Measurements from ENCODE around the gene SPTBN4. TPM values are rescaled to one million over a fixed set of nuclear protein-coding genes. Genes with fewer than 3 reads are reported as not detected.

The SPTBN4 gene
- polyA plus RNA-seq: not detected

GRCh38 chr19:40466985-40467734 is at the start of gene SPTBN4:
SPTBN4 (plus strand) TSS chr19:40467001; CDS start chr19:40472622, 5,621 bp downstream.
- H3K4me1 Mint-ChIP-seq: peaks cover 10 to 21% (median 17%) of the 10 kb centered on the region in 3 donors

GRCh38 chr19:40417643-40417981 is 49.2 kb upstream of the SPTBN4 start:
- H3K4me1 Mint-ChIP-seq: peaks cover 8 to 11% (median 11%) of the 10 kb centered on the region in 3 donors
- H3K27me3 Mint-ChIP-seq: no peaks in the 10 kb centered on the region
- H3K9me3 Mint-ChIP-seq: no peaks in the 10 kb centered on the region
- peak overlapping the region in 1 of 4 donors; percentile 89 for H3K4me3 Mint-ChIP-seq
- H3K27ac Mint-ChIP-seq: no peak overlapping the region
- no peaks in the 10 kb centered on the region for H3K36me3 Mint-ChIP-seq

More at GRCh38 chr19:40466985-40467734, at the start of gene SPTBN4:
- H3K4me3 Mint-ChIP-seq: peak within 1 kb of the TSS; percentile 64 to 91 (median 84)
- no peaks in the 10 kb centered on the region for H3K36me3 Mint-ChIP-seq
- no peaks in the 10 kb centered on the region for H3K9me3 Mint-ChIP-seq
- peaks cover 5% of the 10 kb centered on the region for H3K27me3 Mint-ChIP-seq
- H3K27ac Mint-ChIP-seq: peak within 1 kb of the TSS; percentile 53 to 88 (median 73)

GRCh38 chr19:40418040-40418439 is 48.8 kb upstream of the SPTBN4 start:
- no peaks in the 10 kb centered on the region for H3K9me3 Mint-ChIP-seq
- H3K27me3 Mint-ChIP-seq: no peaks in the 10 kb centered on the region
- peak overlapping the region in 2 of 4 donors; percentile 80 to 89 for H3K4me3 Mint-ChIP-seq
- H3K27ac Mint-ChIP-seq: peak overlapping the region in 1 of 3 donors; percentile 60
- H3K4me1 Mint-ChIP-seq: peaks cover 8 to 11% (median 11%) of the 10 kb centered on the region in 3 donors
- no peaks in the 10 kb centered on the region for H3K36me3 Mint-ChIP-seq

GRCh38 chr19:40419066-40419612 is 47.7 kb upstream of the SPTBN4 start:
- Mint-ChIP-seq H3K27ac (peak overlapping the region in 2 of 3 donors; percentile 44 to 45), H3K27me3 (no peaks in the 10 kb centered on the region), H3K36me3 (no peaks in the 10 kb centered on the region), H3K9me3 (no peaks in the 10 kb centered on the region), H3K4me3 (peak overlapping the region in 3 of 4 donors; percentile 6 to 80 (median 46)), H3K4me1 (peaks cover 8 to 12% (median 11%) of the 10 kb centered on the region in 3 donors)

GRCh38 chr19:40419780-40420179 is 47.0 kb upstream of the SPTBN4 start:
- Mint-ChIP-seq H3K36me3 (no peaks in the 10 kb centered on the region), H3K4me1 (peaks cover 8 to 17% (median 16%) of the 10 kb centered on the region in 3 donors), H3K4me3 (peak overlapping the region in 3 of 4 donors; percentile 46 to 80 (median 78)), H3K27me3 (no peaks in the 10 kb centered on the region), H3K27ac (peak overlapping the region in 1 of 3 donors; percentile 44), H3K9me3 (no peaks in the 10 kb centered on the region)

GRCh38 chr19:40420451-40420765 is 46.4 kb upstream of the SPTBN4 start:
- Mint-ChIP-seq H3K4me1 (peaks cover 8 to 18% (median 18%) of the 10 kb centered on the region in 3 donors), H3K9me3 (no peaks in the 10 kb centered on the region), H3K4me3 (peak overlapping the region; percentile 80 to 91 (median 89)), H3K27ac (peak overlapping the region; percentile 84 to 88 (median 85)), H3K36me3 (no peaks in the 10 kb centered on the region), H3K27me3 (no peaks in the 10 kb centered on the region)

- Mint-ChIP-seq H3K4me1 (peaks cover 14 to 21% (median 18%) of the 10 kb centered on the region in 3 donors), H3K27me3 (no peaks in the 10 kb centered on the region), H3K4me3 (peak overlapping the region; percentile 80 to 91 (median 89)), H3K27ac (peak overlapping the region; percentile 84 to 88 (median 85)), H3K9me3 (no peaks in the 10 kb centered on the region), H3K36me3 (no peaks in the 10 kb centered on the region)
These were observed 45.7 kb upstream of the SPTBN4 start for GRCh38 chr19:40420766-40421765.

- H3K27ac Mint-ChIP-seq: peak overlapping the region; percentile 43 to 85 (median 74)
- no peaks in the 10 kb centered on the region for H3K36me3 Mint-ChIP-seq
- no peaks in the 10 kb centered on the region for H3K9me3 Mint-ChIP-seq
- H3K27me3 Mint-ChIP-seq: no peaks in the 10 kb centered on the region
- H3K4me3 Mint-ChIP-seq: peak overlapping the region in 3 of 4 donors; percentile 60 to 87 (median 80)
- peaks cover 18 to 22% (median 20%) of the 10 kb centered on the region in 3 donors for H3K4me1 Mint-ChIP-seq
These were observed 44.6 kb upstream of the SPTBN4 start for GRCh38 chr19:40421993-40422747.

- no peaks in the 10 kb centered on the region for H3K36me3 Mint-ChIP-seq
- peaks cover 18 to 26% (median 18%) of the 10 kb centered on the region in 3 donors for H3K4me1 Mint-ChIP-seq
- peak overlapping the region in 2 of 3 donors; percentile 43 to 74 for H3K27ac Mint-ChIP-seq
- H3K4me3 Mint-ChIP-seq: peak overlapping the region in 1 of 4 donors; percentile 93
- H3K9me3 Mint-ChIP-seq: no peaks in the 10 kb centered on the region
- no peaks in the 10 kb centered on the region for H3K27me3 Mint-ChIP-seq
These were observed 43.8 kb upstream of the SPTBN4 start for GRCh38 chr19:40422748-40423566.

- Mint-ChIP-seq H3K36me3 (no peaks in the 10 kb centered on the region), H3K4me1 (peaks cover 18 to 26% (median 19%) of the 10 kb centered on the region in 3 donors), H3K27me3 (no peaks in the 10 kb centered on the region), H3K4me3 (peak overlapping the region in 2 of 4 donors; percentile 17 to 93), H3K9me3 (no peaks in the 10 kb centered on the region), H3K27ac (peak overlapping the region in 2 of 3 donors; percentile 47 to 98)
These were observed 42.9 kb upstream of the SPTBN4 start for GRCh38 chr19:40423938-40424337.

- no peaks in the 10 kb centered on the region for H3K36me3 Mint-ChIP-seq
- no peaks in the 10 kb centered on the region for H3K27me3 Mint-ChIP-seq
- H3K27ac Mint-ChIP-seq: peak overlapping the region; percentile 95 to 98 (median 97)
- no peaks in the 10 kb centered on the region for H3K9me3 Mint-ChIP-seq
- H3K4me3 Mint-ChIP-seq: peak overlapping the region; percentile 93 to 97 (median 95)
- H3K4me1 Mint-ChIP-seq: peaks cover 20 to 26% (median 22%) of the 10 kb centered on the region in 3 donors
These were observed 42.0 kb upstream of the SPTBN4 start for GRCh38 chr19:40424637-40425449.

GRCh38 chr19:40425450-40426287 is 41.1 kb upstream of the SPTBN4 start, which contains the start of gene SERTAD1:
SERTAD1 (minus strand) TSS chr19:40425992; CDS start chr19:40423546, 2,446 bp downstream.
- Mint-ChIP-seq H3K4me3 (peak within 1 kb of the TSS; percentile 93 to 97 (median 95)), H3K27me3 (no peaks in the 10 kb centered on the region), H3K27ac (peak within 1 kb of the TSS; percentile 95 to 98 (median 97)), H3K9me3 (no peaks in the 10 kb centered on the region), H3K4me1 (peaks cover 20 to 24% (median 22%) of the 10 kb centered on the region in 3 donors), H3K36me3 (no peaks in the 10 kb centered on the region)

Data from IgD-negative memory B cell (primary cell).